IMR-90 (cell line): ENCODE data around the gene CALY. TPM values are rescaled to one million over a fixed set of nuclear protein-coding genes. Genes with fewer than 3 reads are reported as not detected.

ENCODE experiments used
- ATAC-seq: fragments of 200-7000 bp; cut with Tn5 transposase; 2 replicates; pipeline ENCODE4 v1.9.1; 2020; ENCODE audit warnings: low read depth, mild to moderate bottlenecking, moderate library complexity
- BruUV-seq: library from RNA; stranded (reverse); fragments of 400-500 nt; replicated peaks from 2 replicates; lab custom pipeline; 2021; lab: Mats Ljungman, UMichigan
- CTCF ChIA-PET: fragments of 300-600 bp; formaldehyde crosslinking; extraction: SDS; loops from one replicate; lab custom pipeline; 2021; ENCODE audit warnings: antibody characterized with exemption; lab: Yijun Ruan, JAX
- POLR2A ChIA-PET: fragments of 300-600 bp; sonication (Branson Sonifier 250); formaldehyde crosslinking; loops from one replicate; lab custom pipeline; 2022; ENCODE audit warnings: antibody characterized with exemption; ENCODE audit not compliant: unreplicated experiment; lab: Charles Lee
- DNase-seq: peaks from one replicate; pipeline ENCODE4 v3.0.0; 2013
- H2AFZ ChIP-seq: replicated peaks from 2 replicates; pipeline ENCODE3; 2013; ENCODE audit warnings: low read length, mild to moderate bottlenecking; ENCODE audit not compliant: poor library complexity
- H2AK5ac ChIP-seq: 2 replicates; pipeline ENCODE4 v1.6.1; 2013; ENCODE audit warnings: low read depth, low read length, inconsistent platforms
- H2AK9ac ChIP-seq: replicated peaks from 2 replicates; pipeline ENCODE3; 2013; ENCODE audit warnings: mild to moderate bottlenecking, low read depth, low read length, moderate library complexity; ENCODE audit not compliant: poor library complexity
- H2BK120ac ChIP-seq: 2 replicates; pipeline ENCODE4 v1.6.1; 2013; ENCODE audit warnings: low read depth, low read length, inconsistent platforms
- H2BK15ac ChIP-seq: 3 replicates; pipeline ENCODE4 v1.6.1; 2013; ENCODE audit warnings: low read depth, low read length, inconsistent platforms
- H2BK20ac ChIP-seq: 2 replicates; pipeline ENCODE4 v1.6.1; 2013; ENCODE audit warnings: low read depth, mild to moderate bottlenecking, inconsistent platforms, low read length, moderate library complexity
- H2BK5ac ChIP-seq: 2 replicates; pipeline ENCODE4 v1.6.1; 2013; ENCODE audit warnings: mild to moderate bottlenecking, low read depth, low read length, inconsistent platforms; ENCODE audit not compliant: poor library complexity, severe bottlenecking
- H3K14ac ChIP-seq: replicated peaks from 2 replicates; pipeline ENCODE4 v1.6.1; 2013; ENCODE audit warnings: low read depth, low read length, inconsistent platforms
- H3K18ac ChIP-seq: 2 replicates; pipeline ENCODE4 v1.6.1; 2013; ENCODE audit warnings: low read depth, low read length, control low read depth
- H3K23ac ChIP-seq: 2 replicates; pipeline ENCODE4 v1.6.1; 2013; ENCODE audit warnings: low read depth, low read length, inconsistent platforms
- H3K27ac ChIP-seq: 2 replicates; pipeline ENCODE4 v1.5.1; 2013; ENCODE audit warnings: mild to moderate bottlenecking, control low read depth, low read length; ENCODE audit not compliant: insufficient read depth
- H3K27me3 ChIP-seq: 2 replicates; pipeline ENCODE4 v1.6.1; 2013; ENCODE audit warnings: low read length; ENCODE audit not compliant: control insufficient read depth, insufficient read depth
- H3K36me3 ChIP-seq: 2 replicates; pipeline ENCODE4 v1.6.1; 2013; ENCODE audit warnings: low read length, mixed read lengths; ENCODE audit not compliant: control insufficient read depth, insufficient read depth
- H3K4ac ChIP-seq: 2 replicates; pipeline ENCODE4 v1.6.1; 2013; ENCODE audit warnings: low read depth, low read length, inconsistent platforms
- H3K4me1 ChIP-seq: 2 replicates; pipeline ENCODE4 v1.6.1; 2013; ENCODE audit warnings: low read length, mixed read lengths; ENCODE audit not compliant: control insufficient read depth, insufficient read depth
- H3K4me2 ChIP-seq: 2 replicates; pipeline ENCODE4 v1.6.1; 2013; ENCODE audit warnings: low read depth, mild to moderate bottlenecking, control low read depth, low read length, moderate library complexity
- H3K4me3 ChIP-seq: 2 replicates; pipeline ENCODE4 v1.5.1; 2013; ENCODE audit warnings: low read depth, mild to moderate bottlenecking, control low read depth, low read length, moderate library complexity; ENCODE audit not compliant: insufficient read depth
- H3K56ac ChIP-seq: 2 replicates; pipeline ENCODE4 v1.6.1; 2013; ENCODE audit warnings: low read length, inconsistent platforms; ENCODE audit not compliant: insufficient read depth; ENCODE audit errors: extremely low read depth
- H3K79me1 ChIP-seq, 2 experiments: 2 replicates each; pipeline ENCODE4 v1.6.1; 2013; ENCODE audit warnings: low read length in 2 of 2, inconsistent platforms in 1 of 2, low read depth in 1 of 2
- H3K9ac ChIP-seq: 2 replicates; pipeline ENCODE4 v1.6.1; 2013; ENCODE audit warnings: low read depth, low read length, control low read depth
- H3K9me1 ChIP-seq: 2 replicates; pipeline ENCODE4 v1.6.1; 2013; ENCODE audit warnings: low read length, inconsistent platforms; ENCODE audit not compliant: insufficient read depth
- H3K9me3 ChIP-seq: 2 replicates; pipeline ENCODE4 v1.6.1; 2013; ENCODE audit warnings: low read length; ENCODE audit not compliant: control insufficient read depth, insufficient read depth
- H4K20me1 ChIP-seq: 2 replicates; pipeline ENCODE4 v1.6.1; 2013; ENCODE audit warnings: low read length, inconsistent platforms; ENCODE audit not compliant: insufficient read depth
- H4K5ac ChIP-seq: 2 replicates; pipeline ENCODE4 v1.6.1; 2013; ENCODE audit warnings: mild to moderate bottlenecking, low read depth, low read length, control low read depth
- H4K8ac ChIP-seq, 2 experiments: 2 replicates each; pipeline ENCODE4 v1.6.1; 2013; ENCODE audit warnings: low read depth in 2 of 2, low read length in 2 of 2, control low read depth in 1 of 2, inconsistent platforms in 1 of 2
- H4K91ac ChIP-seq: 2 replicates; pipeline ENCODE4 v1.6.1; 2013; ENCODE audit warnings: low read depth, low read length, inconsistent platforms; ENCODE audit not compliant: insufficient read depth
- CTCF ChIP-seq: conservative IDR thresholded peaks from 2 replicates; pipeline ENCODE4 v1.5.1; 2012; ENCODE audit warnings: mild to moderate bottlenecking, low read depth, low read length, improper control_type of control experiment
- MAFK ChIP-seq: IDR thresholded peaks from 2 replicates; pipeline ENCODE4 v1.6.1; 2012; ENCODE audit warnings: low read depth, low read length, improper control_type of control experiment
- SMC3 ChIP-seq: fragments of 150-350 bp; IDR thresholded peaks from 2 replicates; pipeline ENCODE4 v1.6.1; 2016; ENCODE audit warnings: low read depth, mild to moderate bottlenecking, antibody characterized with exemption, low read length, moderate library complexity
- WGBS, 2 experiments: methylation state at CpG; one replicate each; pipeline versions ENCODE4 v1.1.5 to v1.1.7; 2013; ENCODE audit warnings: missing lambda C conversion rate in 2 of 2; ENCODE audit not compliant: insufficient read length in 1 of 2; ENCODE audit errors: extremely low coverage in 2 of 2; 5-methylcytosine and 5-hydroxymethylcytosine counted together
- dilution Hi-C: fragments of 300-500 bp; cut with HindIII; formaldehyde crosslinking; loops from one replicate; pipeline ENCODE4 v1.14.3; 2018; ENCODE audit warnings: low sequenced_read_pairs; ENCODE audit not compliant: unreplicated experiment
- in situ Hi-C: fragments of 300-500 bp; cut with MboI; formaldehyde crosslinking; loops from 3 replicates; pipeline ENCODE4 v1.14.3; 2019; ENCODE audit warnings: low sequenced_read_pairs, inconsistent platforms, mixed read lengths
- intact Hi-C: fragments of 100-400 bp; cut with micrococcal nuclease; formaldehyde crosslinking; loops from 2 replicates; pipeline ENCODE4 v1.10.0; 2022
- polyA plus RNA-seq, 3 experiments: library from polyadenylated mRNA; depleted of rRNA; stranded (reverse); fragments of >200 nt; gene quantifications; 2 replicates each; pipeline ENCODE4 v1.2.3, GENCODE V29; 2012; ENCODE audit warnings: low replicate concordance in 1 of 3
- total RNA-seq: library from RNA; depleted of rRNA; stranded (reverse); fragments of >200 nt; gene quantifications from 2 replicates; pipeline ENCODE4 v1.2.3, GENCODE V29; 2012

Gene CALY
- total and polyA plus RNA-seq, 2 of the 4 experiments (the other 2 are of a cell fraction): 0.34 TPM; not detected in 1

GRCh38 chr10:133335246-133336117 is 1.2 kb downstream of the CALY start:
- no peak overlapping the region for H4K91ac ChIP-seq
- no TSS peak for BruUV-seq
- no peaks in the 10 kb centered on the region; the same call in 1 of the 2 replicates for H3K9me3 ChIP-seq
- H2AK5ac ChIP-seq: no peak overlapping the region
- H2BK15ac ChIP-seq: no peak overlapping the region
- ChIA-PET CTCF (no interaction called here), POLR2A (no interaction called here)
- no peak overlapping the region for H3K14ac ChIP-seq
- no peak overlapping the region for H3K56ac ChIP-seq
- no peak overlapping the region for H2BK120ac ChIP-seq
- no peaks in the 10 kb centered on the region for H4K20me1 ChIP-seq
- no peaks in the 10 kb centered on the region for H3K36me3 ChIP-seq
- H3K27me3 ChIP-seq: peaks cover 50% of the 10 kb centered on the region
- H4K8ac ChIP-seq: no peak overlapping the region
- no peak overlapping the region for H4K5ac ChIP-seq
- no peak overlapping the region for H3K4ac ChIP-seq
- no peak overlapping the region for H3K23ac ChIP-seq
- dilution Hi-C loops (no loop called here), intact Hi-C loops (no loop called here), in situ Hi-C loops (no loop called here)
- H3K9me1 ChIP-seq: no peaks in the 10 kb centered on the region
- H2BK20ac ChIP-seq: no peak overlapping the region
- H3K4me2 ChIP-seq: peak overlapping the region; percentile 65
- ATAC-seq: peak; percentile 55
- H3K79me1 ChIP-seq: no peaks in the 10 kb centered on the region
- peak overlapping the region; percentile 38 for H3K4me3 ChIP-seq
- 5% methylated on average over 15 of the region's 75 CpGs; no CpG with 5 or more reads in 1 of the 2 experiments for WGBS, 2 experiments
- peak overlapping the region; percentile 86 for H2AFZ ChIP-seq
- H3K27ac ChIP-seq: no peak overlapping the region
- H2AK9ac ChIP-seq: peak overlapping the region; percentile 72
- TF ChIP-seq CTCF: no peak
- TF ChIP-seq MAFK: no peak
- no peak for TF ChIP-seq SMC3
- peak; percentile 61 for DNase-seq
- no peak overlapping the region for H3K9ac ChIP-seq
- H3K4me1 ChIP-seq: peaks cover 3% of the 10 kb centered on the region; the same call in 1 of the 2 replicates
- H2BK5ac ChIP-seq: no peak overlapping the region
- H3K18ac ChIP-seq: no peak overlapping the region; the same call in 1 of the 2 replicates
